ENCODE data around the gene PLEKHA6.

PLEKHA6 gene

DNA sequence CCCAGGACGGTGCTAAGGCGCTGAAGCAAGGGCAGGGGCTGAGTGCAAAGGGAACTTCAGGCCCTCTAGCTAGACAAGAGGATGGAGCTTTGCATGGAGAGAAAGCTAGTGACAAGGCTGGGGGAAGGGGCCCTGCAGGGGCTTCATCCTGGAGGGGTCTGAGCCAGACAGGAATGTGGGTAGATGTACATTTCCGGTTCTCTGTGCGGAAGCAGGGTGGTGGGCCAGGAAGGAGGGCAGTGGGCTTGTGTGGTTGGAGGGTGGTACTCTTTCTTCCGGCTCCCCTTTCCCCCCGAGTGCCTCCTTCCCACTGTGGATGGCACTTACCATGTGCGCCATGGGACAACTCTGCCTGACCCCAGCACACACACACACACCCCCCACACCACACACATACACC lies 165.0 kb downstream of the PLEKHA6 start:
- peaks cover 16% of the 10 kb centered on the region for H3K4me1 ChIP-seq (ENCODE audit: control insufficient read depth, insufficient read depth, low read length)
- H3K9ac ChIP-seq (ENCODE audit: low read depth, low read length): no peak overlapping the region
- H3K4me2 ChIP-seq (ENCODE audit: low read length): no peak overlapping the region
- H3K4me3 ChIP-seq (ENCODE audit: low read length): no peak overlapping the region
- no peaks in the 10 kb centered on the region for H3K9me3 ChIP-seq (replicated peaks; ENCODE audit: low read length)
- H3K36me3 ChIP-seq (ENCODE audit: insufficient read depth, low read length): no peaks in the 10 kb centered on the region
- peaks cover 52% of the 10 kb centered on the region for H3K27me3 ChIP-seq (ENCODE audit: control insufficient read depth, insufficient read depth, low read length)

GRCh38 chr1:204194080-204194479 lies 165.6 kb downstream of the PLEKHA6 start:
- Histone ChIP-seq H3K9me3 (replicated peaks; ENCODE audit: low read length) (no peaks in the 10 kb centered on the region), H3K9ac (ENCODE audit: low read depth, low read length) (no peak overlapping the region), H3K36me3 (ENCODE audit: insufficient read depth, low read length) (no peaks in the 10 kb centered on the region), H3K4me3 (ENCODE audit: low read length) (no peak overlapping the region), H3K4me2 (ENCODE audit: low read length) (no peak overlapping the region), H3K4me1 (ENCODE audit: control insufficient read depth, insufficient read depth, low read length) (peaks cover 11% of the 10 kb centered on the region), H3K27me3 (ENCODE audit: control insufficient read depth, insufficient read depth, low read length) (peaks cover 59% of the 10 kb centered on the region)

DNA sequence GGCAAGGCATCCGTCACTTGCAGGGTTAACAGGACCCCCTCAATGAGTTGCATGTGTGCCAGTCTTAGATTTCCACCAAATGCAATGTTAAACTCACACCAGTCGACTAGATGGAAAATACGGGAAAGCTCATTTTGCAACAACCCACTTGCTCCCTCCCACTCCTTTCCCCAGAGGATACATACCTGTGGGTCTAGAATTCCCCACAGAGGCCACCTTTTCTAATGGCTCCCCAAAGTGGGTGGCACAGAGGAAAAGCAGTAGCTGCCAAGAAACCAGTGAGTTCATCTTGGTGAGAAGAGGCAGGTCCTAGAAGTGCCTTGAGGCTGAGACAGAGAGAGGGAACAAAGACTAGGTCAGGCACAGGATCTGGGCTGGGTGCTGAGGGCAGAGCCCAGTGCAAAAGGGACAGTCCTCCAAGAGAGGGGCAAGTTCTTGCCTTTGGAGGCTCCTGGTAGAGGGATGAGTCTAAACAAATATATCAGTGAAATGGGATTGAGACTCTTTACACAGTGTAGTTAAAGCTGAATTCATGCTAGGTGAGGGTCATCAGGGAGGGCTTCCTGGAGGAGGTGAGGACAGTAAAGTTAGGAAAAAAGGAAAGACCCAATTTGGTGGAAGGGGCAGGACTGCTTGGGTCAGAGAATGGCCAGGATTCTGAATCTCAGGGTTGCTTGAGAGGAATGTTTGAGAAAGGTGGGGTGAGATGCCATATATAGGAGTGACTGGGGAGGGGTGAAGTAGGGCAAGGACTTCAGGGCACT lies 167.0 kb downstream of the PLEKHA6 start:
- Histone ChIP-seq H3K27me3 (ENCODE audit: control insufficient read depth, insufficient read depth, low read length) (peaks cover 72% of the 10 kb centered on the region), H3K9ac (ENCODE audit: low read depth, low read length) (no peak overlapping the region), H3K9me3 (replicated peaks; ENCODE audit: low read length) (no peaks in the 10 kb centered on the region), H3K36me3 (ENCODE audit: insufficient read depth, low read length) (no peaks in the 10 kb centered on the region), H3K4me2 (ENCODE audit: low read length) (no peak overlapping the region), H3K4me3 (ENCODE audit: low read length) (no peak overlapping the region), H3K4me1 (ENCODE audit: control insufficient read depth, insufficient read depth, low read length) (no peaks in the 10 kb centered on the region)

- no peaks in the 10 kb centered on the region for H3K36me3 ChIP-seq (ENCODE audit: insufficient read depth, low read length)
- H3K9me3 ChIP-seq (replicated peaks; ENCODE audit: low read length): no peaks in the 10 kb centered on the region
- H3K4me2 ChIP-seq (ENCODE audit: low read length): no peak overlapping the region
- H3K4me3 ChIP-seq (ENCODE audit: low read length): no peak overlapping the region
- no peak overlapping the region for H3K9ac ChIP-seq (ENCODE audit: low read depth, low read length)
- H3K4me1 ChIP-seq (ENCODE audit: control insufficient read depth, insufficient read depth, low read length): no peaks in the 10 kb centered on the region
- H3K27me3 ChIP-seq (ENCODE audit: control insufficient read depth, insufficient read depth, low read length): peaks cover 79% of the 10 kb centered on the region
These were observed 167.7 kb downstream of the PLEKHA6 start for GRCh38 chr1:204192046-204192445.

DNA sequence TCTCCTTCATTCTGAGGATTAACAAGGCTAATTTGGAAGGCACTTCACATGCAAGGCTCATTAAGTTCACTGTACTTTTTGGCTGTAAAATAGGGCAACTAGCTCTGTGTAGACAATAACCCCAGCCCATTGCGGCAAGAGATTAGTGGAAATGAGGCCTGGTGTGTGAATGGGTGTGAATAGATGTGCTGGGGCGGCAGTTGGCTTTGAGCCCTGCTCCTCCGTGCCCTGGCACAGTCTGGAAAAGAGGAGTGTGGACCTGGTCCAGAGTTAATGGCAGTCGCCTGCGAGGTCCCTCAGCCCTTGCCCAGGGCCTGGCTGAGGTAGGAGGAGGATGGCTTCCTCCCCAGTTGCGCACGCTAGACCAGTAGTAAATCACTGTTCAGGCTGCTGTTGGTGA lies 168.3 kb downstream of the PLEKHA6 start:
- Histone ChIP-seq H3K9me3 (replicated peaks; ENCODE audit: low read length) (no peaks in the 10 kb centered on the region), H3K9ac (ENCODE audit: low read depth, low read length) (no peak overlapping the region), H3K27me3 (ENCODE audit: control insufficient read depth, insufficient read depth, low read length) (peaks cover 80% of the 10 kb centered on the region), H3K36me3 (ENCODE audit: insufficient read depth, low read length) (no peaks in the 10 kb centered on the region), H3K4me2 (ENCODE audit: low read length) (no peak overlapping the region), H3K4me1 (ENCODE audit: control insufficient read depth, insufficient read depth, low read length) (no peaks in the 10 kb centered on the region), H3K4me3 (ENCODE audit: low read length) (no peak overlapping the region)

GRCh38 chr1:204190212-204191211 lies 169.2 kb downstream of the PLEKHA6 start:
- Histone ChIP-seq H3K9ac (ENCODE audit: low read depth, low read length) (no peak overlapping the region), H3K4me3 (ENCODE audit: low read length) (no peak overlapping the region), H3K36me3 (ENCODE audit: insufficient read depth, low read length) (no peaks in the 10 kb centered on the region), H3K27me3 (ENCODE audit: control insufficient read depth, insufficient read depth, low read length) (peaks cover 82% of the 10 kb centered on the region), H3K4me1 (ENCODE audit: control insufficient read depth, insufficient read depth, low read length) (no peaks in the 10 kb centered on the region), H3K4me2 (ENCODE audit: low read length) (no peak overlapping the region), H3K9me3 (replicated peaks; ENCODE audit: low read length) (no peaks in the 10 kb centered on the region)

DNA sequence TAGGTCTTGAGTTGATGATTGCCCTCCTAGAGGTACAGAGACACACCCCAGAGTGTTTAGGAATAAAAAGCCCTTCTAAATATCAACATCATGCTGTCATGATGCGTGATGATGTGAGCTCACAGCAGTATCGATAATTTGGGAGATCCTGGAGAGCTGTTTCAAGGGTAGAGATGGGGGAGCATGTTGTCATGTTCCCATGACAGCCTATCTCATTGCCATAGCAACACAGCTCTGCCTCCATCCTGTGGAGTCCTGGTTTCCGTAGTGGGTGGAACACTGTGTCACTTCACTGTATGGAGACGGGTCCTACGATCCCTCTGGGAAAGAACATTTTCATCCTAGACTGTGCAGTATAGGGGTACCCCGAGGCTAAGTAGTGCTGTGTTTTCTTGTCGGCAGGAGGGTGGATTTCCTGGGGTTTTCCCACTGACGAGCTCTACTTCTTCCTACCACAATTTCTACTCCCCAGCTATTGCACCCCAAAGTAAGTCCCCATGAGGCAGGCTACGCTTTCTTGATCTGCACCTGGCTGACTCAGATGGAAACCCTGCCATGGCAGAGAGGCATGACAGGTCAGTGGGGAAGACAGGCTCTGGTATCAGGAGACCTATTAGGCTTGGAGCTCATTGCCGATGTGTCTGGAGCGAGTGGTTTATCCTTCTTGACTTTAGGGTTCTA lies 170.6 kb downstream of the PLEKHA6 start:
- H3K9me3 ChIP-seq (replicated peaks; ENCODE audit: low read length): no peaks in the 10 kb centered on the region
- no peaks in the 10 kb centered on the region for H3K4me1 ChIP-seq (ENCODE audit: control insufficient read depth, insufficient read depth, low read length)
- no peak overlapping the region for H3K4me2 ChIP-seq (ENCODE audit: low read length)

DNA sequence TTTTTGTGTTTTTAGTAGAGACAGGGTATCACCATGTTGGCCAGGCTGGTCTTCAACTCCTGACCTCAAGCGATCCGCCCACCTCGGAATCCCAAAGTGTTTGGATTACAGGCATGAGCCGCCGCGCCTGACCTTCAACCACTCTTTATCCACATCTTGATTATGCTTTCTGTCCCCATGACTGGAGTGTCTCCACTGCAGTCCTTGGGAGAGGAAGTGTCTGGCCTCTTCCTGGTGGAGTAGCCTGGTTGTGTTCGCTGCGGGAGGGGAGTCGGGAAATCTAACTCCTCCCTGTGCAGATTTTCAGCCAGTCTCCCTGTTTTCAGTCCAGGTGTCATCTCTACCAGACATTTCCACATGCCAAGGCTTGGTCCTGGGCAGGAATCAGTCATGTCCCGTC lies 173.1 kb downstream of the PLEKHA6 start:
- peaks cover 50% of the 10 kb centered on the region for H3K27me3 ChIP-seq (ENCODE audit: control insufficient read depth, insufficient read depth, low read length)
- no peak overlapping the region for H3K4me2 ChIP-seq (ENCODE audit: low read length)
- no peak overlapping the region for H3K4me3 ChIP-seq (ENCODE audit: low read length)
- no peaks in the 10 kb centered on the region for H3K4me1 ChIP-seq (ENCODE audit: control insufficient read depth, insufficient read depth, low read length)
- H3K9ac ChIP-seq (ENCODE audit: low read depth, low read length): no peak overlapping the region
- H3K36me3 ChIP-seq (ENCODE audit: insufficient read depth, low read length): no peaks in the 10 kb centered on the region
- no peaks in the 10 kb centered on the region for H3K9me3 ChIP-seq (replicated peaks; ENCODE audit: low read length)

More for the DNA sequence above, 170.6 kb downstream of the PLEKHA6 start:
- Histone ChIP-seq H3K9ac (ENCODE audit: low read depth, low read length) (no peak overlapping the region), H3K4me3 (ENCODE audit: low read length) (no peak overlapping the region), H3K27me3 (ENCODE audit: control insufficient read depth, insufficient read depth, low read length) (peaks cover 75% of the 10 kb centered on the region), H3K36me3 (ENCODE audit: insufficient read depth, low read length) (no peaks in the 10 kb centered on the region)

GRCh38 chr1:204181116-204181515 lies 178.6 kb downstream of the PLEKHA6 start:
- Histone ChIP-seq H3K27me3 (ENCODE audit: control insufficient read depth, insufficient read depth, low read length) (peaks cover 55% of the 10 kb centered on the region), H3K4me3 (ENCODE audit: low read length) (no peak overlapping the region), H3K4me1 (ENCODE audit: control insufficient read depth, insufficient read depth, low read length) (no peaks in the 10 kb centered on the region), H3K4me2 (ENCODE audit: low read length) (no peak overlapping the region), H3K36me3 (ENCODE audit: insufficient read depth, low read length) (no peaks in the 10 kb centered on the region), H3K9me3 (replicated peaks; ENCODE audit: low read length) (no peaks in the 10 kb centered on the region), H3K9ac (ENCODE audit: low read depth, low read length) (no peak overlapping the region)

- Histone ChIP-seq H3K4me2 (ENCODE audit: low read length) (no peak overlapping the region), H3K9ac (ENCODE audit: low read depth, low read length) (no peak overlapping the region), H3K27me3 (ENCODE audit: control insufficient read depth, insufficient read depth, low read length) (peaks cover 60% of the 10 kb centered on the region), H3K9me3 (replicated peaks; ENCODE audit: low read length) (no peaks in the 10 kb centered on the region), H3K4me1 (ENCODE audit: control insufficient read depth, insufficient read depth, low read length) (no peaks in the 10 kb centered on the region), H3K36me3 (ENCODE audit: insufficient read depth, low read length) (no peaks in the 10 kb centered on the region), H3K4me3 (ENCODE audit: low read length) (no peak overlapping the region)
These were observed 179.6 kb downstream of the PLEKHA6 start for GRCh38 chr1:204180133-204180532.
